Ovary (tissue), 9 donors: ENCODE measurements around the gene EIF4E1B. TPM values are rescaled to one million over a fixed set of nuclear protein-coding genes. Genes with fewer than 3 reads are reported as not detected.
A peak's percentile ranks its signal among the peaks of the same experiment; 100 is the strongest.

Source experiments
- DNase-seq, 5 donors: peaks; one replicate each; pipeline ENCODE4 v3.0.0-alpha.2; 2019 to 2020
- H3K27ac ChIP-seq, 2 donors: fragments of 200-600 bp; one replicate each; pipeline versions ENCODE4 v1.5.1 to v1.8.0; 2019 to 2022
- H3K27me3 ChIP-seq: fragments of 200-600 bp; one replicate; pipeline ENCODE4 v1.8.0; 2022
- H3K36me3 ChIP-seq: fragments of 200-600 bp; sonication (generic); one replicate; pipeline ENCODE4 v1.5.1; 2019
- H3K4me1 ChIP-seq: one replicate; pipeline ENCODE4 v1.8.1; 2013; ENCODE audit warnings: mild to moderate bottlenecking, moderate library complexity; ENCODE audit not compliant: insufficient read depth
- H3K4me3 ChIP-seq: fragments of 200-600 bp; sonication (generic); one replicate; pipeline ENCODE4 v1.5.1; 2017
- H3K9me3 ChIP-seq, 2 donors: fragments of 200-600 bp in 1 of 2; sonication (generic) in 1 of 2; one replicate each; pipeline versions ENCODE4 v1.5.1 to v1.8.1; 2013 to 2019; ENCODE audit warnings: mild to moderate bottlenecking in 1 of 2, moderate library complexity in 1 of 2
- EP300 ChIP-seq: sonication (generic); formaldehyde crosslinking; IDR thresholded peaks from one replicate; pipeline ENCODE4 v1.6.1; 2017; ENCODE audit warnings: antibody characterized with exemption
- POLR2A ChIP-seq: fragments of 450-650 bp; IDR thresholded peaks from one replicate; pipeline ENCODE4 v1.6.1; 2017; ENCODE audit warnings: antibody characterized with exemption, mild to moderate bottlenecking, moderate library complexity
- WGBS, 3 donors: extraction: QIAGEN DNeasy Blood & Tissue Kit in 1 of 3; methylation state at CpG; one replicate each; pipeline versions ENCODE4 v1.1.5 to v1.1.7; 2013 to 2017; 5-methylcytosine and 5-hydroxymethylcytosine counted together
- intact Hi-C, 4 donors: fragments of 100-400 bp; cut with DNase I; formaldehyde crosslinking; loops; one replicate each; pipeline versions ENCODE4 v1.11.0 to v1.15.1; 2022 to 2023
- polyA plus RNA-seq, 2 donors: library from polyadenylated mRNA; stranded (reverse); fragments of 200-250 nt in 1 of 2; fragments of 350-450 nt in 1 of 2; fragmentation: Illumina TruSeq in 1 of 2; extraction: RNeasy Lipid Tissue Mini Kit (QIAGEN cat#74804) in 1 of 2; gene quantifications; one replicate each; pipeline ENCODE4 v1.2.3, GENCODE V29; 2013 to 2014
- total RNA-seq, 7 donors: library from RNA; depleted of rRNA in 2 of 7; stranded (reverse); fragments of >200 nt in 2 of 7; fragmentation: NEBNext Ultra II Directional in 3 of 7; extraction: Animal tissue kit (Norgen Biotek cat#: 25700) in 3 of 7; gene quantifications; one replicate each; pipeline versions ENCODE4 v1.1.0 to v1.2.4, GENCODE V29; 2016 to 2023
- TF ChIP-seq, protein P1 (sequence below), 3 donors: fragments of 450-650 bp in 2 of 3; fragments of 200-600 bp in 1 of 3; IDR thresholded peaks; one replicate each; pipeline versions ENCODE4 v1.5.1 to v1.8.0; 2016 to 2022; ENCODE audit warnings: antibody characterized with exemption in 3 of 3, mild to moderate bottlenecking in 1 of 3
- donor health status: DM: no; HTN: no; CAD: no; lungs with moderate emphysema.
- donor health status: DM: no; HTN: no; CAD: no.
- donor health status: Bipolar disorder and iron deficiency.
- donor health status: DM: yes; HTN: yes; CAD: no.
- donor health status: DM: no; HTN: no; CAD: no.
- donor health status: DM: yes; HTN: yes; CAD: no.

Gene EIF4E1B
- total and polyA plus RNA-seq, 9 donors: 0.61 TPM; not detected in 8

DNA sequence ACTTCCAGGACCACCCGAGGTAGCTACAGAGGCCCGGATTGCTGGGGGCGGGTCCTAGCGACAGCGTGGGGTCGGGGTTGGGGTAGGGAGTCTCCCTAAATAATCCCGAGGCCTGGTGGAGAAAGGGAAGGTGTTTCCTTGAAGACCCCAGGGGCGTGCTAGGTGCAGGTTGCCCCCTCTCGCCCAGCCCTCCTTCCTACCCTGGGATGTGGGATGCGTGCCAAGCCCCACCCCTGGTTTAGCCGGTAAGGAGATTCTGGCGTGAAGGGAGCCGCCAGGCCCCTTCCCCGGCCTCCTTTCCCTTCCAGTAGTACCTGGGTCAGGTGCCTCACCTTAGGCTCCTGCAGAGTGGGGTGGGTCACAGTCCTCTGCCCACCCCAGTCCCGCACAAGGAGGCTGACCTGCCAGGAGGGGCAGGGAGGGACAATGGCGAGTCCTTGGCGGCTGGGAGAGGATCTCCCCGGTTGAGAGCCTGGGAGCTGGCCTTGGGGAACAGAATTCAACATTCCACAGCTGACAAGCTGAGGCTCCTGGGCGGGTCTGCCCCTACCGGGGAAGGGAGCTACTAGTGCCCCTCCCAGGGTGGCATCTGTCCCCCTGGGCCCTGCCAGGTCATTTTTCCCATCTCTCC lies 17.5 kb downstream of the EIF4E1B start:
- no peak for TF ChIP-seq EP300
- TF ChIP-seq POLR2A: no peak
- no peaks in the 10 kb centered on the region for H3K27me3 ChIP-seq
- 0 to 4% (median 3%) methylated on average over 17 to 20 of the region's 20 CpGs for WGBS, 3 donors
- intact Hi-C loops: loop anchor here in 1 of 4 donors (5.0 kb wide), 1 partner anchor 231 kb away; the partner anchor contains the start of gene CLTB
- peak overlapping the region; percentile 68 for H3K4me3 ChIP-seq
- peaks cover 9% of the 10 kb centered on the region for H3K4me1 ChIP-seq
- peak overlapping the region; percentile 44 to 53 for H3K27ac ChIP-seq
- H3K36me3 ChIP-seq: no peaks in the 10 kb centered on the region
- DNase-seq: peak; percentile 68 to 83 (median 79)
- H3K9me3 ChIP-seq: no peaks in the 10 kb centered on the region

DNA sequence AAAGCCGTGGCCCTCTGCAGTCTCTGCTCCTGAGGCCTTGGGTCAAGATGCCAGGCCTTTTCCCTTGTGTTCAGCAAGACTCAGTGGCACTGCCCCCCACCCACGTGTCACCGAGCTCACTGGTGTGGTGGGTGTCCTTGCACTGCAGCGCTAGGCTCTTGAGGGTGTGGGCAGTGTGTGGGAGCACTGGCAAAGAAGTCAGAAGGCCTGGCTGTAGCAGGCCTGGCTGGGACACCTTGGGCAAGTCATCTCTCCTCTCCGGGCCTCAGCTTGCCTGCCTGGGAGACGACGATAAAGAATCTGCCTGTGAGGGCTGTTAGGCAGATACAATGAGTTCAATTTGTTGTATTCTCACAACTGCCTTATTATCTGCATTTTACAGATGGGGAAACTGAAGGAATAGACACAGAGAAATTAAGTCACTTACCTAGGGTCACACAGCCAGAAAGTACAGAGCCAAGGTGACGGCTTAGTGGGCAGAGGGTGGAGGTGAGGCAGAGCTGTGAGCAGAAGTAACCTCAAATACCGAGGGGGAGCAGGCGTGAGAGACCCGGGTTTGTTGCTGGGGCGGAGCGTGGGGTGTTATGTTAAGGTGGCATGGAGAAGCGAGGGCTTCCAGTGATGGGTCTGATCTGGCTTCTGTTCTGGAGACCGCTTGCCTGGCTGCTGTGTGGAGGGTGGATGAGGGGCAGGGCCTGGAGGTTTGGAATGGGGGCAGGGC lies 18.2 kb downstream of the EIF4E1B start:
- intact Hi-C loops: loop anchor here in 1 of 4 donors (5.0 kb wide), 1 partner anchor 231 kb away; the partner anchor contains the start of gene CLTB
- Histone ChIP-seq H3K36me3 (no peaks in the 10 kb centered on the region), H3K4me3 (peak overlapping the region; percentile 68), H3K27me3 (no peaks in the 10 kb centered on the region), H3K27ac (peak overlapping the region in 1 of 2 donors; percentile 44), H3K4me1 (peaks cover 9% of the 10 kb centered on the region), H3K9me3 (no peaks in the 10 kb centered on the region)
- 60 to 67% (median 64%) methylated on average over 15 of the region's 15 CpGs for WGBS, 3 donors
- TF ChIP-seq, protein P1, sequence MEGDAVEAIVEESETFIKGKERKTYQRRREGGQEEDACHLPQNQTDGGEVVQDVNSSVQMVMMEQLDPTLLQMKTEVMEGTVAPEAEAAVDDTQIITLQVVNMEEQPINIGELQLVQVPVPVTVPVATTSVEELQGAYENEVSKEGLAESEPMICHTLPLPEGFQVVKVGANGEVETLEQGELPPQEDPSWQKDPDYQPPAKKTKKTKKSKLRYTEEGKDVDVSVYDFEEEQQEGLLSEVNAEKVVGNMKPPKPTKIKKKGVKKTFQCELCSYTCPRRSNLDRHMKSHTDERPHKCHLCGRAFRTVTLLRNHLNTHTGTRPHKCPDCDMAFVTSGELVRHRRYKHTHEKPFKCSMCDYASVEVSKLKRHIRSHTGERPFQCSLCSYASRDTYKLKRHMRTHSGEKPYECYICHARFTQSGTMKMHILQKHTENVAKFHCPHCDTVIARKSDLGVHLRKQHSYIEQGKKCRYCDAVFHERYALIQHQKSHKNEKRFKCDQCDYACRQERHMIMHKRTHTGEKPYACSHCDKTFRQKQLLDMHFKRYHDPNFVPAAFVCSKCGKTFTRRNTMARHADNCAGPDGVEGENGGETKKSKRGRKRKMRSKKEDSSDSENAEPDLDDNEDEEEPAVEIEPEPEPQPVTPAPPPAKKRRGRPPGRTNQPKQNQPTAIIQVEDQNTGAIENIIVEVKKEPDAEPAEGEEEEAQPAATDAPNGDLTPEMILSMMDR (IDR thresholded peaks at IDR 0.05): no peak
- TF ChIP-seq EP300 (no peak), POLR2A (no peak)
- DNase-seq: no peak

DNA sequence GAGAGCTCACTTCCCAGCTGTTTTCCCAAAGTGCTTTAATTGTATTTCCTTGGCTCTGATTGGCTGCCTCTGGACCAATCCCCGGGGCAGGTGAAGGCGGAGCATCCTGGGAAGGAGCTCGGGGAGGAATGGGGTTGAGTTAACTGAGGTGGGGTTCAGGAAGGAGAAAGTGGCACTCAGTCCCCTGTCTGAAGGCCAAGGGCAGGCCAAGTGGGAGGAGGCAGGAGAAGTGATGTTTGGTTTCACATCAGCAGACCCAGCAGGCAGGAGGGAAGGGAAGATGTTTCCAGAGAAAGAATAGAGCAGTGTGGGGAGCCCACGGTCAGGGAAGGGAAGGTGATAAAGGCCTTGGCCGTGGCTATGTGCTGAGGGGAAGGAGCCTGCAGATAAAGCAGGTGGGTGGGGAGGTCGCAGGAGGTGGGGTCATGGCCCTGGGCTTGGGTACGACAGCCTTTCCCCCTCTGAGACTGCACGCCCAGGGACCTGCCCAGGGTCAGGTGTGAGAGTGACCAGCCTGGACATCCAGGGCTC lies 19.9 kb downstream of the EIF4E1B start:
- intact Hi-C loops: no loop called here
- Histone ChIP-seq H3K36me3 (no peaks in the 10 kb centered on the region), H3K27ac (no peak overlapping the region), H3K9me3 (no peaks in the 10 kb centered on the region), H3K4me3 (no peak overlapping the region), H3K27me3 (no peaks in the 10 kb centered on the region), H3K4me1 (peaks cover 9% of the 10 kb centered on the region)
- DNase-seq: no peak
- TF ChIP-seq, protein P1 (IDR thresholded peaks at IDR 0.05): no peak
- TF ChIP-seq EP300: no peak
- WGBS, 3 donors: 59 to 70% (median 62%) methylated on average over 8 of the region's 8 CpGs

DNA sequence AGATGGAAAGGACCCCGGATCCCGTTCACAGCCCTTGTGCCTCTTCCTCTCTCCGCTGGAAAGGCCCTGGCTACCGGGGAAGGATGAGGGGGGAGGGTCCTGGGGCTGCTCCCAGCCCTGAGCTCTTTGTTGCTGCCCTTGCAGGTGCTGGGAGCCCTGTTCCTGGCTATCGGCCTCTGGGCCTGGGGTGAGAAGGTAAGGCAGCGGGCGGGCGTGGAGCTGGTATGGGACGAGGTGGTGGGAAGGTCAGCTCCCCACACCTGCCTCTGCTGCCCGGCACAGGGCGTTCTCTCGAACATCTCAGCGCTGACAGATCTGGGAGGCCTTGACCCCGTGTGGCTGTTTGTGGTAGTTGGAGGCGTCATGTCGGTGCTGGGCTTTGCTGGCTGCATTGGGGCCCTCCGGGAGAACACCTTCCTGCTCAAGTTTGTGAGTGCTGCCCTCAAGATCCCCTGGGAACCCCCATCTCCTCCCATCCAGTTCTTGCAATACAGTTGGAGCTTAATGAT lies 21.1 kb downstream of the EIF4E1B start:
- no peak overlapping the region for H3K4me3 ChIP-seq
- no peak overlapping the region for H3K27ac ChIP-seq
- no peaks in the 10 kb centered on the region for H3K9me3 ChIP-seq
- H3K4me1 ChIP-seq: peaks cover 9% of the 10 kb centered on the region
- DNase-seq: no peak
- no peaks in the 10 kb centered on the region for H3K27me3 ChIP-seq
- intact Hi-C loops: no loop called here
- no peaks in the 10 kb centered on the region for H3K36me3 ChIP-seq
- TF ChIP-seq, protein P1 (IDR thresholded peaks at IDR 0.05): no peak
- 80 to 85% (median 83%) methylated on average over 17 of the region's 17 CpGs for whole genome bisulfite sequencing, 3 donors
